Ramos (cell line): ENCODE measurements around the gene SPC25.
"Not testable (repeated sequence)": the region's sequence is repeated elsewhere in the genome, so short reads cannot be mapped to it uniquely, and the experiment has no call there.

Experiments used
- in situ Hi-C: fragments of 300-500 bp; cut with MboI; formaldehyde crosslinking; loops from one replicate; pipeline ENCODE4 v1.14.3; 2022; ENCODE audit warnings: low sequenced_read_pairs; ENCODE audit not compliant: unreplicated experiment

SPC25 gene

GRCh38 chr2:168907940-168908662, 17.9 kb upstream of the SPC25 start:
- in situ Hi-C loops: no loop called here

DNA sequence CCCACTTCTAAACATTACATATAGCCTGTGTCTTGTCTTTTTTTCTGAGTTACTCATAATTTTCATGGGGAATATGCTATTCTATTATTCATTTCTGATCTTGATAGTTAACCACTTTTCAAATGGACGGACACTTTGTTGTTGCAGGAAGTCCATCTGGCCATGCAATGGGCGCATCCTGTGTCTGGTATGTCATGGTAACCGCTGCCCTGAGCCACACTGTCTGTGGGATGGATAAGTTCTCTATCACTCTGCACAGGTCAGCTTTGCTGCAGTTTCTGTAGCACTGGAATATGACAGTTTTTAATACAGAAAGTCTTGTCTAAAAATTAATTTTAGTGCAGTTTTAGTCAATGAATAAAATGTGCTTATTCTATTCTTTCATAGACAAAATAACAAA, 14.1 kb upstream of the SPC25 start:
- in situ Hi-C loops: no loop called here

- in situ Hi-C loops: no loop called here
These were observed 13.7 kb upstream of the SPC25 start for GRCh38 chr2:168903888-168904287.

DNA sequence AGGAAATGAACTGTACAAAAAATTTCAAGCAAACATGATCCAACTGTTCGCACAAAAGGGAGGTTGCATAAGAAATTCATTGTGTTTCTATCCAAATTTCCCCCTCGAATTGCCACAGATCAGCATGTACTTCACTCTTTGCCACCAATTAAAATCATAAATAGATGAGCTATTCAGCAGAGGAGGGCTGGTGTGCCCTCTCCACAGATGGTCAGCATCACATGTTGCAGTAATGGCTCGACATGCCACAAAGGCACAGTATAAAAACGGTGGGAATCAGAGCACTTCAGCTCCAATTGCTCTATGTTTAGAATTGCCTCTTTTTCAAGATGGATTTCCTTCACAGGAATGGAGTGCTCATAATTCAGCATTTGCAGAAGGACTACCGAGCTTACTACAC, 10.8 kb upstream of the SPC25 start, which contains the start of gene G6PC2:
G6PC2 (plus strand) TSS at position 289 of the 400 bp plus-strand sequence; CDS start at position 330, 41 bp downstream.
- in situ Hi-C loops: no loop called here

DNA sequence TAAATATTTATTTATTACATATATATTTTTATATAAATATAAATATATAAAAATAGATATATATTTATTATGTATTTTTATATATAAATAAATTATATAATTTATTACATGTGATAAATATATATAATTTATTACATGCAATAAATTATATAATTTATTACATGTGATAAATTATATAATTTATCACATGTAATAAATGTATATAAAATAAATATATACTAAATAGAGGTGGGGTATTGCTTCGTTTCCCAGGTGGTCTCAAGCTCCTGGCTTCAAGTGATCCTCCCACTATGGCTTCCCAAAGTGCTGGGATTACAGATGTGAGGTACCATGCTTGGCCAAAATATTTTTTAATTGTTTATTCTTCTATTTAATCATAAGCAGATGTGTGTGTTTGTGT, 7.2 kb upstream of the SPC25 start:
- in situ Hi-C loops: no loop called here

- in situ Hi-C loops: no loop called here
These were observed 6.6 kb upstream of the SPC25 start for GRCh38 chr2:168896783-168897182.

GRCh38 chr2:168895771-168896170, 5.5 kb upstream of the SPC25 start:
- in situ Hi-C loops: no loop called here

DNA sequence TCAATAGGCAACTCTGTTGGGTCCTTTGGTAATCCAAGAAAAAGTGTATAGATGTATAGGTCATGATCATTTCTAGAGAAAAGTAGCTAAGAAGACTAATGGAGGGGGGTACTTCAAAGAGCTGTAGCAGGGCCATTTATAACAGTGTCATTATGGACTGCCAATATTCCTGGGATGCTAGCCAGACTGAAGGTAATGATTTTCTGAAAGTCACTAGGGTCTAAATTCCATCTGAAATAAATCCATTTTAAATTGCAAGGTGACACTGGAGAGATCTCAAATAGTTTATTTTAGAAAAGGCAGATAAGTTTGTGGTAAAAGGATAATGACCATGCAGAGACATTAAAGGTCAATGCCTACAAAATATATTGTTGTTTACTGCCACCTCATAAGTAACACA, 4.5 kb upstream of the SPC25 start:
- in situ Hi-C loops: no loop called here

GRCh38 chr2:168894101-168894500, 3.9 kb upstream of the SPC25 start:
- in situ Hi-C loops: no loop called here

DNA sequence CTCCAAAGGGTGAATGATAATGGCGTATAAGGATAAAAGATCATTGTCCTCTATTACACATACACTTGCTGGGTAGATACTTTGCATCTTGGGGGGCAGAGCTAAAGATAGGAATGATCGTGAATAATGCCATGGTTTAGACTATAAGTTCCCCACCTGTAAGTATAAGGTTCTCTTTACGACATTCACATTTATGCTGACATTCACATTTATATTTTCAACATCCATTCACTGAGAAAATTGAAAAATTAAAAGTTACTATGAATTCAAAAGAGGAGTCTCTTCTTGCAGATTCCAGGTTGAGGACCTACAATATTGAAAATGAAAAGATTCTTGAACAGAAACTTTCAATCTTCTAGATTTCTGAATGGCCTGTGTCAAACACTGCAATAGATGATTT, 2.1 kb upstream of the SPC25 start:
- in situ Hi-C loops: no loop called here

DNA sequence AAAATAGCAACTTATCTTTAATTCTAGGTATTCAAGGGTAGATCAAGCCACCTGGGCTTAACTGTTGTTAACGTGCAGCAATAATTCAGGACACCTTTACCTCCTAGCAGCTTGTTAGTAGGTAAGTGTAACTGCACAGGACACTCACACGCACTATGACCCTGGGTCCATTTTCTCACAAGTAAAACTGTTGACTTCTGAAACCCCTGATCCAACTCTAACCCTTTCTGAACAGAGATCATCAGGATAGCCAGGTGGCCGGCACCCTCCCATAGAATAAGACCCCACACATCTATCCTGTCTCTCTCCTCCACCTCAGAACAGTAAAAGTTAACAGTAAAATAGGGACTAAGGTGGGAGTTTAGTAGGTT, 610 bp downstream of the SPC25 start:
- in situ Hi-C loops: no loop called here

GRCh38 chr2:168884975-168885374, 5.3 kb downstream of the SPC25 start:
- in situ Hi-C loops: no loop called here

GRCh38 chr2:168882163-168882562, 8.1 kb downstream of the SPC25 start:
- in situ Hi-C loops: not testable (repeated sequence)

GRCh38 chr2:168874368-168875054, 15.7 kb downstream of the SPC25 start:
- in situ Hi-C loops: no loop called here

- in situ Hi-C loops: not testable (repeated sequence)
These were observed 19.4 kb downstream of the SPC25 start for GRCh38 chr2:168870824-168871223.

DNA sequence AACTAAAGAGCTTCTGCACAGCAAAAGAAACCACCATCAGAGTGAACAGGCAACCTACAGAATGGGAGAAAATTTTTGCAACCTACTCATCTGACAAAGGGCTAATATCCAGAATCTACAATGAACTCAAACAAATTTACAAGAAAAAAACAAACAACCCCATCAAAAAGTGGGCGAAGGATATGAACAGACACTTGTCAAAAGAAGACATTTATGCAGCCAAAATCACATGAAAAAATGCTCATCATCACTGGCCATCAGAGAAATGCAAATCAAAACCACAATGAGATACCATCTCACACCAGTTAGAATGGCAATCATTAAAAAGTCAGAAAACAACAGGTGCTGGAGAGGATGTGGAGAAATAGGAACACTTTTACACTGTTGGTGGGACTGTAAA, 19.9 kb downstream of the SPC25 start:
- in situ Hi-C loops: not testable (repeated sequence)

- in situ Hi-C loops: not testable (repeated sequence)
These were observed 23.1 kb downstream of the SPC25 start for GRCh38 chr2:168867164-168867563.

DNA sequence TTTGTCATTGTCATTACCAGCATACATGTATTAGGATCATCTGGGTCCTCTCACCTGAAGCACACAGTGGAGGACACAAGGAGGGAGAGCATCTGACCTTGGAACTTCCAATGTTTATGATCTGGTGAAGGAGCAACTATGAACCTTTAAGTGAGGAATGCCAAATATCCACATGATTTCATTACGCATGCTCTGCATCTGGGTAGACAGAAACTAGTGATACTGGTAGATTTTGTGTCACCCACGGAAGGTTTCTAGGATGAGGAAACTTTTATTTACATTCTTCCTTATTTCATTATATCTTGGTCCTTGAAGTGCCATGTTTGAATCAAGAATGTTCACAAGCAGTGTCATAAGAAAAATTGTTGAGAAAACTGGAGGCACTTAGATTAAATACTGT, 32.1 kb downstream of the SPC25 start:
- in situ Hi-C loops: no loop called here

DNA sequence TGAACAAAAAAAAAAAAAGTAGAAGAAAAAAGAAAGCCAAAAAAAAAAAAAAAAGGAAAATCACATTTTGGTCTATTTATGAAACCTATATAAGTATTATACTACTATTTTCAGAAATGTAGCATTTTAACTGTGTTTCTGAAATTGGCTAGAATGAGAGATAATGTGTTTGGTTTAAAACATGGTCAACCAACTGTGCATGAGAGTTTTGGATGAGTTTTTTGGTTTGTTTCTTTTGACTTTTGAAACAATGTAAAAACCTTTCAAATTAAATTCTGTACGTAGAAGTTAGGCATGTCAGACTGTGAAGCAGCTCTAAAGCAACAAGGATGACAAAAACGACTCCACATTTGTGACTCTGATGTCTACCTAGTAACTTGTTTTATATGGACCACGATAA, 34.6 kb downstream of the SPC25 start:
- in situ Hi-C loops: no loop called here

DNA sequence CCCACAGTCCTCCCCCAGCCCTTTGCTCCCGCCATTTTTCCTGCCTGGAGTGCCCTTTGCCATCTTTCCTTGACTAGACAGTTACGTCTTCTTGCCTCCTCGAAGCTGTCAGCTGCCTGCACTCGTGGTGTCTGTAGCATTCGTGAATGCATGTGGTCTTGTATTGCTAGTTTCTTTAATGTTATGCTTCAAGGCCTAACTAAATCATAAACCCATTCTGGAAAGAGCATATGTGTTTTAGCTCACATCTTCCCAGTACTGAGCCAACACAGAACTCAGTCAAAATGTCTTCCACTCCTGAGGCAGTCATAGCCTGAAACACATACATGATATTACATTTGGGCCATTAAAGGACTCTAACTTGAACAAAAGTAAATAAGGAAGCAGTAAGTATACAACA, 35.6 kb downstream of the SPC25 start:
- in situ Hi-C loops: no loop called here

GRCh38 chr2:168853471-168853870, 36.8 kb downstream of the SPC25 start:
- in situ Hi-C loops: no loop called here

DNA sequence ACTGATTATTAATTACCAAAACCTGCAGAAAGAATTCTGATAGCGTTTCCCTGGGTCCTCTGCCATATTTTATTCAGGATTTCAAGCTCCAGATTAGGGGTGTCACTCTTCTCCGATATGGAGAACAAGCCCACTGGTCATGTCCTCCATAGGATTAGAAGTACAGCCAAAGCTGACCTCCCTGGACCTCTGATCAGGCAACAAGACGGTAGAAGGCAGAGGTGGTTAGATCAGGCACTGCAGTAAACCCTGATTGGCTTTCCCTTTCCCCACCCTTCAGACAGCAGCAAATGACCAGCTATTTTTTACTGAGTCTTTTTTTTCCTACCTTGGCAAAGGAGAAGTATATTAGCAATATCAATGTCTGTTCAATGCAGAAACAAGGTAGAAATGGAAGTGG, 37.7 kb downstream of the SPC25 start:
- in situ Hi-C loops: no loop called here
